Measurements from ENCODE around the gene GORAB. TPM values are rescaled to one million over a fixed set of nuclear protein-coding genes. Genes with fewer than 3 reads are reported as not detected.

GORAB gene
- total RNA-seq, 2 donors from 2014 or later, result 13.8 to 14.9 TPM

Other genes starting within 250 kb of the GORAB start
- not detected for gene PRRX1, start 132.0 kb downstream of the GORAB start, total RNA-seq